ENCODE data around the gene VPS26C. TPM values are rescaled to one million over a fixed set of nuclear protein-coding genes. Genes with fewer than 3 reads are reported as not detected.
"Not testable (repeated sequence)": the region's sequence is repeated elsewhere in the genome, so short reads cannot be mapped to it uniquely, and the experiment has no call there.

VPS26C gene
- total RNA-seq, 1 experiment from 2014 or later, result 36.2 TPM

- H3K27ac ChIP-seq, result no peak overlapping the region
- H3K4me3 ChIP-seq, result no peak overlapping the region
- no peaks in the 10 kb centered on the region for H3K27me3 ChIP-seq
- DNase-seq, result no peak
- no peaks in the 10 kb centered on the region for H3K9me3 ChIP-seq (replicated peaks)
- H3K4me1 ChIP-seq, result no peaks in the 10 kb centered on the region
- peaks cover 36% of the 10 kb centered on the region for H3K36me3 ChIP-seq
Measured at GRCh38 chr21:37230632-37231248, 36.4 kb downstream of the VPS26C start.

- no peak overlapping the region for H3K27ac ChIP-seq
- H3K9me3 ChIP-seq (replicated peaks), result no peaks in the 10 kb centered on the region
- no peak overlapping the region for H3K4me3 ChIP-seq
- DNase-seq, result no peak
- peaks cover 54% of the 10 kb centered on the region for H3K36me3 ChIP-seq
- H3K27me3 ChIP-seq, result no peaks in the 10 kb centered on the region
- H3K4me1 ChIP-seq, result no peaks in the 10 kb centered on the region
Measured at GRCh38 chr21:37228003-37228400, 39.1 kb downstream of the VPS26C start.

- DNase-seq, result no peak
- H3K9me3 ChIP-seq (replicated peaks), result no peaks in the 10 kb centered on the region
- no peaks in the 10 kb centered on the region for H3K27me3 ChIP-seq
- H3K36me3 ChIP-seq, result peaks cover 54% of the 10 kb centered on the region
- no peak overlapping the region for H3K27ac ChIP-seq
- no peak overlapping the region for H3K4me3 ChIP-seq
- no peaks in the 10 kb centered on the region for H3K4me1 ChIP-seq
Measured at GRCh38 chr21:37227071-37228002, 39.8 kb downstream of the VPS26C start.

- Histone ChIP-seq H3K27ac (no peak overlapping the region), H3K36me3 (peaks cover 53% of the 10 kb centered on the region), H3K4me3 (no peak overlapping the region), H3K9me3 (replicated peaks) (peaks cover 4% of the 10 kb centered on the region; the same call in 1 of the 2 replicates), H3K27me3 (no peaks in the 10 kb centered on the region), H3K4me1 (no peaks in the 10 kb centered on the region; the same call in 1 of the 2 replicates)
- DNase-seq, result no peak
Measured at GRCh38 chr21:37226041-37226920, 40.9 kb downstream of the VPS26C start.

GRCh38 chr21:37224861-37225839 lies 42.0 kb downstream of the VPS26C start:
- H3K4me3 ChIP-seq, result no peak overlapping the region
- H3K9me3 ChIP-seq (replicated peaks), result peaks cover 4% of the 10 kb centered on the region; the same call in 1 of the 2 replicates
- DNase-seq, result no peak
- no peak overlapping the region for H3K27ac ChIP-seq
- no peaks in the 10 kb centered on the region for H3K27me3 ChIP-seq
- H3K4me1 ChIP-seq, result no peaks in the 10 kb centered on the region; the same call in 1 of the 2 replicates
- peaks cover 48% of the 10 kb centered on the region for H3K36me3 ChIP-seq

- no peak for DNase-seq
- Histone ChIP-seq H3K4me3 (no peak overlapping the region), H3K27ac (no peak overlapping the region), H3K9me3 (replicated peaks) (peaks cover 4% of the 10 kb centered on the region; the same call in 1 of the 2 replicates), H3K4me1 (peaks cover 3% of the 10 kb centered on the region; the same call in 1 of the 2 replicates), H3K27me3 (no peaks in the 10 kb centered on the region), H3K36me3 (peaks cover 42% of the 10 kb centered on the region)
Measured at GRCh38 chr21:37223804-37224345, 43.3 kb downstream of the VPS26C start.

GRCh38 chr21:37222248-37222647 lies 44.9 kb downstream of the VPS26C start:
- H3K27ac ChIP-seq; H3K9me3 ChIP-seq (replicated peaks): not testable (repeated sequence)

GRCh38 chr21:37220981-37221664 lies 46.0 kb downstream of the VPS26C start:
- peak overlapping the region; percentile 65 for H3K4me3 ChIP-seq
- H3K27me3 ChIP-seq, result no peaks in the 10 kb centered on the region
- H3K36me3 ChIP-seq, result peaks cover 27% of the 10 kb centered on the region
- peaks cover 3% of the 10 kb centered on the region; the same call in 1 of the 2 replicates for H3K4me1 ChIP-seq
- peak overlapping the region; percentile 61 for H3K27ac ChIP-seq
- peak; percentile 95 to 97 for DNase-seq
- H3K9me3 ChIP-seq (replicated peaks), result peaks cover 4% of the 10 kb centered on the region; the same call in 1 of the 2 replicates

More at GRCh38 chr21:37222248-37222647, 44.9 kb downstream of the VPS26C start:
- not testable (repeated sequence) for H3K27me3 ChIP-seq, H3K4me1 ChIP-seq, DNase-seq, H3K4me3 ChIP-seq
- peaks cover 38% of the 10 kb centered on the region for H3K36me3 ChIP-seq

GRCh38 chr21:37220433-37220980 lies 46.6 kb downstream of the VPS26C start:
- Histone ChIP-seq H3K27me3 (no peaks in the 10 kb centered on the region), H3K4me3 (peak overlapping the region; percentile 65), H3K36me3 (peaks cover 23% of the 10 kb centered on the region), H3K9me3 (replicated peaks) (peaks cover 4% of the 10 kb centered on the region; the same call in 1 of the 2 replicates), H3K4me1 (peaks cover 3% of the 10 kb centered on the region; the same call in 1 of the 2 replicates), H3K27ac (peak overlapping the region; percentile 61)
- peak in 1 of 2 experiments; percentile 66 for DNase-seq

GRCh38 chr21:37219761-37220432 lies 47.2 kb downstream of the VPS26C start:
- Histone ChIP-seq H3K27ac (peak overlapping the region; percentile 61; the same call in 1 of the 2 replicates), H3K9me3 (replicated peaks) (peaks cover 4% of the 10 kb centered on the region; the same call in 1 of the 2 replicates), H3K4me3 (peak overlapping the region; percentile 65), H3K36me3 (peaks cover 20% of the 10 kb centered on the region), H3K4me1 (peaks cover 3% of the 10 kb centered on the region; the same call in 1 of the 2 replicates), H3K27me3 (no peaks in the 10 kb centered on the region)
- peak; percentile 15 to 47 for DNase-seq

GRCh38 chr21:37214952-37215351 lies 52.2 kb downstream of the VPS26C start:
- DNase-seq, result no peak
- H3K27ac ChIP-seq, result no peak overlapping the region
- H3K4me3 ChIP-seq, result no peak overlapping the region
- peaks cover 6% of the 10 kb centered on the region; the same call in 1 of the 2 replicates for H3K9me3 ChIP-seq (replicated peaks)
- H3K4me1 ChIP-seq, result peaks cover 2% of the 10 kb centered on the region; the same call in 1 of the 2 replicates
- no peaks in the 10 kb centered on the region for H3K36me3 ChIP-seq
- no peaks in the 10 kb centered on the region for H3K27me3 ChIP-seq

GRCh38 chr21:37210799-37211198 lies 56.3 kb downstream of the VPS26C start:
- Histone ChIP-seq H3K9me3 (replicated peaks) (peaks cover 6% of the 10 kb centered on the region; the same call in 1 of the 2 replicates), H3K36me3 (no peaks in the 10 kb centered on the region), H3K4me3 (no peak overlapping the region), H3K27ac (no peak overlapping the region), H3K27me3 (no peaks in the 10 kb centered on the region), H3K4me1 (peaks cover 13% of the 10 kb centered on the region; the same call in 1 of the 2 replicates)
- no peak for DNase-seq

Measured in SJCRH30 (cell line).